ENCODE results near the gene RAET1G. TPM values are rescaled to one million over a fixed set of nuclear protein-coding genes. Genes with fewer than 3 reads are reported as not detected.
"Not testable (repeated sequence)": the region's sequence is repeated elsewhere in the genome, so short reads cannot be mapped to it uniquely, and the experiment has no call there.

Gene RAET1G
- total RNA-seq, 2 experiments from 2014 or later = not detected

DNA sequence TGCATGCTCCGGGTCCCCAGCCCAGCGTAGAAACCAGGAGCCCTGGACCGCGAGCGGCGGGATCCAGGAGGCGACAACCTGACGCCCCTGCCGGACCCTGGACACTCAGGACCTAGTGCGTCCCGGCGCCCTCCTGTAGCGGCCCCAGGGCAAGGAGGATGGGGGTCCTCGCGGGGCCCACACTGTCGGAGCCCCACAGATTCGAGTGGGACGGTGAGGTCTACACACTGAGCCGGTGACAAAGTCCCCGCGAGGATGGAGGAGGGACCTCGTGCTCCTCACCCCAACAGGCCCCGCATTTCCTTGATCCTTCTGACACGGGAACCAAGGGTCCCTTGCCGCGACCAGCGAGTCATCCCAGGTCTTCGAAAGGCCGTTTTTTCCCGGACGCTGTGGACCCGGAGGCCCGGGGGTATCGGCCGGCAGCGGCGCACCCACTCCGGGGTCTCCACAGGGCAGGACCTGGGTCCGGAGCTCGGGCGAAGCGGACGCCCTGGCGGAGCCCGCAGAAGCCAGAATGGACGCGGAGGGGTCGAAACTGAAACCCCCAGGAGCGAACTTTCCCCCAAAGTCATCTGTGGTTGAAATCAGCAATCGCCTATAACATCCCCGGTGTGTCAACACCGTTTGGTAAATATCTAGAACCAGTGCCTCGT lies 31.5 kb upstream of the RAET1G start:
- H3K27ac Mint-ChIP-seq; CTCF ChIA-PET; DNase-seq; H3K36me3 Mint-ChIP-seq (ENCODE audit: low read depth); H3K4me3 Mint-ChIP-seq; H3K9me3 Mint-ChIP-seq; intact Hi-C loops (cut with micrococcal nuclease); POLR2A ChIA-PET: not testable (repeated sequence)
- Mint-ChIP-seq H3K4me1 (ENCODE audit: low read depth) (peaks cover 12% of the 10 kb centered on the region), H3K27me3 (peaks cover 69% of the 10 kb centered on the region)
- ATAC-seq = peak; percentile 24

DNA sequence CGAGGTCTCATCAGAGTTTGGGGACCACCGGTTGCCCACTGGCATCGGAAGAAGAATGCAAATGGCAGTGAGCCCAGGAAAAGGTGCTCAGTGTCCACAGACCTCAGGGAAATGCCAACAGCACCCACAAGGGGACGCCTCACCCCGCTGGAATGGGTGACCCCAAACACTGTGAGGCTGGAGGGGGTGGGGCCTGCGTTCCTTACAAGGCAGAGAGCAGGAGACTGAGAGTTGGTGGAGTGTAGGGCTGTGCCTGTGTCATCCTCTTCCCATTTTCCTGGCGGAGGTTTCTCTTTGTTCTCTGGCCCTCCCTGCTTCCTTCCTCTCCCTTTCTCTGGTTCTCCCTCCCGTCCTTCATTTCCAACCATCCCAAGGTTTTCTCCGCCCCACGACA lies 31.0 kb upstream of the RAET1G start:
- H3K36me3 Mint-ChIP-seq (ENCODE audit: low read depth); intact Hi-C loops (cut with micrococcal nuclease); H3K27ac Mint-ChIP-seq; H3K9me3 Mint-ChIP-seq; DNase-seq; POLR2A ChIA-PET; H3K4me3 Mint-ChIP-seq: not testable (repeated sequence)
- CTCF ChIA-PET = interaction anchor here (2.0 to 2.3 kb wide), 2 partner anchors 8 to 63 kb away, joined by 4 to 10 read pairs; no protein-coding TSS in a partner anchor
- ATAC-seq = peak; percentile 98
- H3K27me3 Mint-ChIP-seq = peaks cover 66% of the 10 kb centered on the region
- H3K4me1 Mint-ChIP-seq (ENCODE audit: low read depth) = peaks cover 10% of the 10 kb centered on the region

DNA sequence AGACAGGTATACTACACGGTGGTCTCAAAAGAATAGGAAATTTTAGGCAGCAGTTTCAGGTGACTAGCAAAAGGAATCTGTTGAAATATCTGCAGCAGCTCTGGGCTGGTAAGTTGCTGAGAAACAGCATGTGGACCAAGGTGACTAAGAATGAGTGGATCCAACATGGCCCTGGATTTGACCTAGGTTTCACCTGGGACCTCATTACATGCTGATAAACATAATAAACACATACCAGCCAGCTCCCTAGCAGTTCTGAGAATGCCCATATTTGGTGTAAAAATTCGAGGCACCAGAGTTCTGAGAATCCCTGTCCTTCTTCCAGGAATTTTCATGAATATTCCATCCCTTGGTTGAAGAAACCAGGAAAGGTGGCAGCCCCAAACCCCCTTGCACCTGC lies 30.5 kb upstream of the RAET1G start:
- POLR2A ChIA-PET; ATAC-seq; H3K36me3 Mint-ChIP-seq (ENCODE audit: low read depth); H3K9me3 Mint-ChIP-seq; DNase-seq; H3K4me3 Mint-ChIP-seq; intact Hi-C loops (cut with micrococcal nuclease); H3K27ac Mint-ChIP-seq: not testable (repeated sequence)
- Mint-ChIP-seq H3K4me1 (ENCODE audit: low read depth) (peaks cover 10% of the 10 kb centered on the region), H3K27me3 (peaks cover 63% of the 10 kb centered on the region)
- CTCF ChIA-PET = interaction anchor here (2.0 to 2.3 kb wide), 2 partner anchors 8 to 63 kb away, joined by 4 to 10 read pairs; no protein-coding TSS in a partner anchor

DNA sequence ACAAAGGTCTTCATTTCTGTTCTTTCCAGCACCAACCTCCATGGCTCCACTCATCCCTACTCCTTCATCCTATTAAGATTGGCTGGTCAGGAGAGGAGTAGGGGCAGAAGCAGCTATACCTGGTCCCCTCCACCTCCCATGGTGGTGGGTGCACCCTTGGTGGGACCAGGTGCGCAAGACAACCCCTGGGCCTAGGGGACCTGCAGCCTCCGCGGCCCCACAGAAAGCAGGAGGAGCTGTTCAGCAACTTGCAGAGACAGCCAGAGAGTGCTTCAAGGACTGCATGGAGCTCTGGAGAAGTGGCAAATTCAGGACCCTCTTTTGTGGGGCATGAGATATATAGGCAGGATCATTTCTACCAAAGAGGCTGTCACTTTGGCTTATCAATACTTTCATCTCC lies 28.7 kb upstream of the RAET1G start:
- H3K4me1 Mint-ChIP-seq (ENCODE audit: low read depth) = peaks cover 10% of the 10 kb centered on the region
- TF ChIP-seq, protein P1, sequence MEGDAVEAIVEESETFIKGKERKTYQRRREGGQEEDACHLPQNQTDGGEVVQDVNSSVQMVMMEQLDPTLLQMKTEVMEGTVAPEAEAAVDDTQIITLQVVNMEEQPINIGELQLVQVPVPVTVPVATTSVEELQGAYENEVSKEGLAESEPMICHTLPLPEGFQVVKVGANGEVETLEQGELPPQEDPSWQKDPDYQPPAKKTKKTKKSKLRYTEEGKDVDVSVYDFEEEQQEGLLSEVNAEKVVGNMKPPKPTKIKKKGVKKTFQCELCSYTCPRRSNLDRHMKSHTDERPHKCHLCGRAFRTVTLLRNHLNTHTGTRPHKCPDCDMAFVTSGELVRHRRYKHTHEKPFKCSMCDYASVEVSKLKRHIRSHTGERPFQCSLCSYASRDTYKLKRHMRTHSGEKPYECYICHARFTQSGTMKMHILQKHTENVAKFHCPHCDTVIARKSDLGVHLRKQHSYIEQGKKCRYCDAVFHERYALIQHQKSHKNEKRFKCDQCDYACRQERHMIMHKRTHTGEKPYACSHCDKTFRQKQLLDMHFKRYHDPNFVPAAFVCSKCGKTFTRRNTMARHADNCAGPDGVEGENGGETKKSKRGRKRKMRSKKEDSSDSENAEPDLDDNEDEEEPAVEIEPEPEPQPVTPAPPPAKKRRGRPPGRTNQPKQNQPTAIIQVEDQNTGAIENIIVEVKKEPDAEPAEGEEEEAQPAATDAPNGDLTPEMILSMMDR (IDR thresholded peaks at IDR 0.05) = no peak
- no peaks in the 10 kb centered on the region for H3K36me3 Mint-ChIP-seq (ENCODE audit: low read depth)
- CTCF ChIA-PET = interaction anchor here (1.4 to 2.3 kb wide), 2 partner anchors 65 to 119 kb away, joined by 4 to 10 read pairs; no protein-coding TSS in a partner anchor
- intact Hi-C loops (cut with micrococcal nuclease) = no loop called here
- POLR2A ChIA-PET = no interaction called here
- no peak overlapping the region for H3K27ac Mint-ChIP-seq
- DNase-seq (no peak), ATAC-seq (no peak)
- H3K4me3 Mint-ChIP-seq = no peak overlapping the region
- peaks cover 59% of the 10 kb centered on the region for H3K27me3 Mint-ChIP-seq
- no peaks in the 10 kb centered on the region for H3K9me3 Mint-ChIP-seq

DNA sequence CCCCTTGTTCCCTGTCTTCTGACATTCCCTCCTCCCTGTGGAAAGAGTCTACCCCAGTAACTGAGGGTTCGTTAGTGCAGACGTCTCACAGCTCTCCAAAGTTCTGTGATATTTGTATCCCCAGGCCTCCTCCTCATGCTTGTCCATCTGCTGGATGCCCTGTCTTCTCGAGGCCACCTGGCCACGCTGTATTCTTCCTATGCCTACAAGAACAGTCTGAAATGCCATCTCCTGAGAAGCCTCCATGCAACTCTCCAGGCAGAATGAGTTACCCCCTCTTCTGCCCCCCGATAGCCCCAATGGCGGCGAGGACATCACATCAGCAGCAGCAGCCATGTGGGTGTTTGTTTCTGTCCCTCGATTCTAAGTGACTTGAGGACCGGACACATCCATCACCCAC lies 28.2 kb upstream of the RAET1G start:
- H3K4me1 Mint-ChIP-seq (ENCODE audit: low read depth) = peaks cover 10% of the 10 kb centered on the region
- H3K9me3 Mint-ChIP-seq = no peaks in the 10 kb centered on the region
- intact Hi-C loops (cut with micrococcal nuclease) = no loop called here
- ChIA-PET POLR2A (no interaction called here), CTCF (interaction anchor here (0.9 kb wide), 1 partner anchor 66 kb away, joined by 3 read pairs; no protein-coding TSS in a partner anchor)
- H3K27ac Mint-ChIP-seq = no peak overlapping the region
- TF ChIP-seq, protein P1 (IDR thresholded peaks at IDR 0.05) = no peak
- H3K4me3 Mint-ChIP-seq = no peak overlapping the region
- ATAC-seq (no peak), DNase-seq (no peak)
- peaks cover 56% of the 10 kb centered on the region for H3K27me3 Mint-ChIP-seq
- no peaks in the 10 kb centered on the region for H3K36me3 Mint-ChIP-seq (ENCODE audit: low read depth)

DNA sequence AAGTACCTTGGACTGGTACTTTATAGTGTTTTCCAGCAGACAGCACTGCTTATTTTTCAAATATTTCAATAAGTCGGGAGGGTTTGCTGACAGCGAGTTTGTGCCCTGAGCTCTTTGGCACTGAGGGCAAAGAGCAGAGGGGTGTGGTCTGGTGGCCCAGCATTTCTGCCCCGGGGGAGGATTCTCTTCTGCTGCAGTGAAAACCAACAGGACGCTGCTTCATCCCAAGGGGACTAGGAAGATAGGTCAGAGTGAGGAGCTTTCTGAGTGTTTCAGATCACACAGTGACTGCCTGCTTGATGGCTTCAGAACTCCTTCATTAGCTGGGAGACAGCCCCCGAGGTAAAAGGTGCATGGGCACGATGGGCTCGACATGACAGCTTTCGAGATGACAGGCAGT lies 27.5 kb upstream of the RAET1G start:
- intact Hi-C loops (cut with micrococcal nuclease) = no loop called here
- Mint-ChIP-seq H3K9me3 (no peaks in the 10 kb centered on the region), H3K4me3 (no peak overlapping the region), H3K4me1 (ENCODE audit: low read depth) (peaks cover 10% of the 10 kb centered on the region), H3K27ac (no peak overlapping the region), H3K27me3 (peaks cover 49% of the 10 kb centered on the region), H3K36me3 (ENCODE audit: low read depth) (no peaks in the 10 kb centered on the region)
- TF ChIP-seq, protein P1 (IDR thresholded peaks at IDR 0.05) = no peak
- DNase-seq (no peak), ATAC-seq (no peak)
- CTCF ChIA-PET = interaction anchor here (0.9 kb wide), 1 partner anchor 67 kb away, joined by 3 read pairs; no protein-coding TSS in a partner anchor
- POLR2A ChIA-PET = no interaction called here
